ENCODE results near the gene AFMID. TPM values are rescaled to one million over a fixed set of nuclear protein-coding genes. Genes with fewer than 3 reads are reported as not detected.

Gene AFMID
- polyA plus RNA-seq, 3 donors = 17.2 to 33.7 (median 21.7) TPM

DNA sequence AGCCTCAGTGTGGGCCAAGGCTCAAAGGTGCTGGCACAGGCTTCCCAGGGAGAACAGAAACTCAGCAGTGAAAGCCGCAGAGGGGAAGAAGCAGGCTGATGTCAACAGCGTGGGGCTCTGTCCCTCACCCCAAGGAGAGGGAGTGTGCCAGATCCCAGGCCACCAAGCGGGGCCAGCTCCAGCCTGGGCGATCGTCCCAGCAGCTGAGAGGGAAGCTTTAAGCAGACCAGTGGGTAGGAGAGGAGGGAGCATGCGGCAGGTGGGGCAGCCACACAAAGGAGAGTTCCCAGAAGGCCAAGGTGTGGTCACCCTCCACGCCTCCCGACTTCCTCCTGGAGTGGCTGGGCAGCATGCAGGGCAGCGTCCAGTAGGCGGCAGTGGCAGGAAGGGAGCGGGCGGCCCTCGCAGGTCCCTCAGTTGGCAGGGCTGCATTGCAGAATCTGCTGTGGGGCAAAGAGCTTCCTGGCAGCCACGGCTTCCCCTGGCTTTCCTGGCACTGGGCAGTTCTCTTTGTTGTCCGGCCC, 12.8 kb upstream of the AFMID start:
- H3K27ac ChIP-seq (ENCODE audit: low read depth, low read length) = no peak overlapping the region
- 18 to 37% (median 20%) methylated on average over 15 of the region's 15 CpGs for WGBS, 3 donors

DNA sequence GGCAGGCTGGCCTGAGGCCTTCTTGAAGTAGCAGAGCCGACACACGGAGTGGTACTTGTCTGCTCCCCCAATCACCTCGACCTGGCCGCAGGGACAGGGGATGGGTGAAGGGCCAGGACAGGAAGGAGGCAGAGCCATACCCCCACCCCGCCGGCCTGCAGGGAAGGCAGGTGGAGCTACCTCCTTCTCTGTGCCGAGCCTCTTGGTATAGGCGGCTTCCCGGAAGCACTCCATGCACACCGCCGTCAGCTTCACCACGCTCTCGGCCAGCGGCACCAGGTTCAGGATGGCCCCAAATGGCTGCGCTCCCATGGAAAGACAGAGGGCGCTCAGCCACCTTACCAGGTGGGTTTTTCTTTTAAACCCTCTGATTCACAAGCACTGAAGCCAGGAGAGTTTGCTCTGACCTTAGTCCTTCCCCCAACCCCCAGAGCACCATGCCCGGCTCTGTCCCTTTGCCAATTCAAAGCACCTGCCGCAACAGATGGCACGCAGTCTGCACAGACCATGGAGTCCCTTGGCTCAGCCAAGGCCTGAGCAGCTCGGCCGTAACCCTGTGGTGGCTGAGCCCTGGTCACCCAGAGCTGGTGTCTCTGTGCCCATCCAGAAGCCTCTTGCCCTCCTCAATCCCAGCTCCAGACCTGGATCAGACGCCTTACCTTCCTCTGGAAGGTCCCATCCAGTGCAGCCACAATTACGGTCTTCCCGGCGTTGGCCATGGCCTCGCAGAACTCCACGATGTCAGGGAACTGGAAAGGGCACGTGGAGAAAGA, 12.1 kb upstream of the AFMID start:
- WGBS, 3 donors = 38 to 73% (median 67%) methylated on average over 28 of the region's 28 CpGs
- H3K27ac ChIP-seq (ENCODE audit: low read depth, low read length) = no peak overlapping the region

- no peak overlapping the region for H3K27ac ChIP-seq (ENCODE audit: low read depth, low read length)
- WGBS, 3 donors = 54 to 69% (median 66%) methylated on average over 14 of the region's 14 CpGs
These were observed 11.6 kb upstream of the AFMID start for GRCh38 chr17:78175643-78175981.

GRCh38 chr17:78176548-78177025, 10.6 kb upstream of the AFMID start:
- WGBS, 3 donors = 19 to 26% (median 19%) methylated on average over 14 of the region's 14 CpGs
- H3K27ac ChIP-seq (ENCODE audit: low read depth, low read length) = no peak overlapping the region

DNA sequence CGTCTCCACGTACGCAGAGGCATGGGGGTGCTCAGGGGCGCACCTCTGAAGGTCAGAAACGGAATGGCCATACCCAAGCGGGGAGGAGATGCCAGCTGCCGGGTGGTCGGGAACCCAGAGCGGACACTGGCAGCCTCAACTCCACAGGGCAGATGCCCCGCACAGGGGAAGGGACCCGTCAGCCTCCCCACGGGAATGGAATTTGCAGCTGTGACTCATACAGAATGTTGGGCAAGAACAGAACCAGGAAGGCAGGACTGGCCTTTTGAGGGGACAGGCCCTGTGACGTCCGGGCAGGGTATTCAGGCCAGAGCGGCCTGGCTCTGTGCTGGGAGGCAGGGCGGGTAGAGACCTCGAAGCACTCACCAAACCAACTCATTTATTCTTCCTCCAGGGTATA, 7.8 kb upstream of the AFMID start:
- no peak overlapping the region for H3K27ac ChIP-seq (ENCODE audit: low read depth, low read length)
- WGBS, 3 donors = 86 to 91% (median 89%) methylated on average over 17 of the region's 17 CpGs

DNA sequence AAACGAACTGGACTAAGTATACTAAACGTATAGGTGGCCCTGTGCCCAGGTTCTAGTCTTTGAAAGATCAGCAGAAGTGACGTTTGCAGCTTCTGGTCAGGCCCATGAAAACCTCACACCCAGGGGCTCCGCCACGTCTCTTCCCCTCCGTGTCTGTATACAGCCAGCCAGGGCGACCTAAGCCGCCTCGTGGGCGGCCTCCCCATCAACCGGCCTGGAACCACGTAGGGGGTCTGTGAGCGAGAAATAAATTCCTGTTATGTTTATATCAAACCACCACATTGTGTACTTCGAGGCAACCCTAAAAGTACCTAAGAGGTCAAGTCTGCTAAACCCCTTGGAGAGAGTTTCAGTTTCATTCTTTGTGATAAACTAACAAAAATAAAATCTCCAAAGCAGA, 7.1 kb upstream of the AFMID start:
- 66 to 83% (median 69%) methylated on average over 14 of the region's 14 CpGs for WGBS, 3 donors
- no peak overlapping the region for H3K27ac ChIP-seq (ENCODE audit: low read depth, low read length)

DNA sequence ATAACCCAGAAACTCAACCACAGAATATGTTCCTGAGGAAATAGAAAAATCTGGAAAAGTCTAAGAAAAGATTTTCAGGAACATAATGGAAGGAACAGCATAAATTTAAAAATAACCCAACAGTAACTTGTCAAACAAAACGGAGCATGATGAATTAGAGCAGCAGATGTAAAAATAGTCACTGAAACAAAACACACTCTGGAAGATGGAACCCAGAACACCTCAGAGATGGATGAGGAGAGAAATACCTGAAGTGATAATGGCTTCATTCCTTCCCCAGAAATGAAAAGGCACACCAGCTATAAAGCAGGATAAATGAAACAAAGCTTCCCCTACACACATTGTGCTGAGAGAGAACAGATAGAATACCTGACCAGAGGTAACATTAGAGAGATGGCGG, 6.7 kb upstream of the AFMID start:
- WGBS, 3 donors = 78 to 88% (median 79%) methylated on average over 2 of the region's 2 CpGs

GRCh38 chr17:78182504-78182903, 4.7 kb upstream of the AFMID start:
- WGBS, 3 donors = 37 to 97% (median 97%) methylated on average over 13 of the region's 13 CpGs

More for the DNA sequence above, 6.7 kb upstream of the AFMID start:
- H3K27ac ChIP-seq (ENCODE audit: low read depth, low read length) = no peak overlapping the region

DNA sequence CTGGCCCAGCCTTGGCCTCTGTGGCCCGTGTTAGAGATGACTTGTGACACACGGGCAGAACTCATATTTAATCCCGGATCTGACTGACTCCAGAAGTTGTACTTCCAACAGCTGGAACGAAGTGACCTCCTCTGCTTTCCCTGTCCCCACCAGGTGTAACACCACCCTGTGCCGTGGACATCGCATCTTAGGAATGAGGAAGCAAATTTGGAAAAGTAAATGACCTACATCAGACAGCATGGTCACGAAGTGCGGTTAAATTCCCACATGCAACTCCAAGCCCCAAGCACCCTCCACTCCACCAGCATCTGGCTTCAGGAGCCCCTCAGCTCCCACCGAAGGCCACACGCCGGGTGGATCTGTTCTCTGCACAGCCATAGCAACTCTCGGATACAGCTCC, 3.2 kb upstream of the AFMID start:
- WGBS, 3 donors = 73 to 94% (median 91%) methylated on average over 12 of the region's 12 CpGs
- no peak overlapping the region for H3K27ac ChIP-seq (ENCODE audit: low read depth, low read length)

More at GRCh38 chr17:78182504-78182903, 4.7 kb upstream of the AFMID start:
- no peak overlapping the region for H3K27ac ChIP-seq (ENCODE audit: low read depth, low read length)

- H3K27ac ChIP-seq (ENCODE audit: low read depth, low read length) = no peak overlapping the region
- 28 to 84% (median 77%) methylated on average over 10 of the region's 10 CpGs for WGBS, 3 donors
These were observed 2.8 kb upstream of the AFMID start for GRCh38 chr17:78184351-78184750.

- H3K27ac ChIP-seq (ENCODE audit: low read depth, low read length) = no peak overlapping the region
These were observed 2.3 kb upstream of the AFMID start for GRCh38 chr17:78184868-78185267.

GRCh38 chr17:78185981-78186691, 1.0 kb upstream of the AFMID start:
- H3K27ac ChIP-seq (ENCODE audit: low read depth, low read length) = no peak overlapping the region
- WGBS, 3 donors = 56 to 72% (median 57%) methylated on average over 9 to 10 of the region's 10 CpGs

More at GRCh38 chr17:78184868-78185267, 2.3 kb upstream of the AFMID start:
- WGBS, 3 donors = 45 to 84% (median 77%) methylated on average over 9 of the region's 9 CpGs

GRCh38 chr17:78196716-78197115, 9.6 kb downstream of the AFMID start:
- no peak overlapping the region for H3K27ac ChIP-seq (ENCODE audit: low read depth, low read length)

GRCh38 chr17:78197147-78197832, 10.1 kb downstream of the AFMID start:
- H3K27ac ChIP-seq (ENCODE audit: low read depth, low read length) = no peak overlapping the region
- WGBS, 3 donors = 51 to 83% (median 82%) methylated on average over 9 of the region's 9 CpGs

More at GRCh38 chr17:78196716-78197115, 9.6 kb downstream of the AFMID start:
- 71 to 85% (median 76%) methylated on average over 5 of the region's 5 CpGs for WGBS, 3 donors

DNA sequence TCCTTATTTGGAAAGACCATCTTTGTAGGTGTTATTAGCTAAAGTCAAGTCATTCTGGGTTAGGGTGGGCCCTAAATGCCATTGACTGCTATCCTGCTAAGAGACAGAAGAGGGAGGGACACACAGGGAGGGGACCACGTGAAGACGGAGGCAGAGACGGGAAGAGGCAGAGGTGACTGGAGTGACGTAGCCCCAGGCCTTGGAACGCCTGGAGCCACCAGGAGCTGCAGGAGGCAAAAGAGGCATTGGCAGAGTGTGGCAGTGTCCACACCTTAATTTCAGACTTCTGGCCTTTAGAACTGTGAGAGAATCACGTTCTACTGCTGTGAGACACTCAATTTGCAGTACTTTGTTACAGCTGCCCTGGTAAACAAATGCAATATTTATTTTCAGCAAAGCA, 13.3 kb downstream of the AFMID start:
- no peak overlapping the region for H3K27ac ChIP-seq (ENCODE audit: low read depth, low read length)
- 85 to 95% (median 93%) methylated on average over 6 of the region's 6 CpGs for WGBS, 3 donors

DNA sequence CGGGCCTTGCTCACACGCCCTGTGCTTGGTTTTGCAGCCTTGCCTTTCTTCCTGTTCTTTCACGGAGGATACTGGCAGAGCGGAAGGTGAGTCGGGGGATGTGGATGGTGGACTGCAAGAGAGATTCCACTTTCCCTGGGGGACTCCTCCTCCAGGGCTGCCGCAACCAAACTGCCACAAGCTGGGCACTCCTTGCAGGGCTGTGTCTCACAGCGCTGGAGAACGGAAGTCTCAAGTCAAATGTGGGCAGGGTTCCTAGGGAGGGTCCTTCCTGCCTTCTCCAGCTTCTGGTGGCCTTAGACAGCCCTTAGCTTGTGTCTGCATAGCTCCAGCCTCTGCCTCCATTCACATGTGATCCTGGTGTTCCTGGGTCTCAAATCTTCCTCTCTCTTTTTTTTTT, 15.5 kb downstream of the AFMID start:
- WGBS, 3 donors = 80 to 92% (median 88%) methylated on average over 8 of the region's 8 CpGs
- no peak overlapping the region for H3K27ac ChIP-seq (ENCODE audit: low read depth, low read length)

DNA sequence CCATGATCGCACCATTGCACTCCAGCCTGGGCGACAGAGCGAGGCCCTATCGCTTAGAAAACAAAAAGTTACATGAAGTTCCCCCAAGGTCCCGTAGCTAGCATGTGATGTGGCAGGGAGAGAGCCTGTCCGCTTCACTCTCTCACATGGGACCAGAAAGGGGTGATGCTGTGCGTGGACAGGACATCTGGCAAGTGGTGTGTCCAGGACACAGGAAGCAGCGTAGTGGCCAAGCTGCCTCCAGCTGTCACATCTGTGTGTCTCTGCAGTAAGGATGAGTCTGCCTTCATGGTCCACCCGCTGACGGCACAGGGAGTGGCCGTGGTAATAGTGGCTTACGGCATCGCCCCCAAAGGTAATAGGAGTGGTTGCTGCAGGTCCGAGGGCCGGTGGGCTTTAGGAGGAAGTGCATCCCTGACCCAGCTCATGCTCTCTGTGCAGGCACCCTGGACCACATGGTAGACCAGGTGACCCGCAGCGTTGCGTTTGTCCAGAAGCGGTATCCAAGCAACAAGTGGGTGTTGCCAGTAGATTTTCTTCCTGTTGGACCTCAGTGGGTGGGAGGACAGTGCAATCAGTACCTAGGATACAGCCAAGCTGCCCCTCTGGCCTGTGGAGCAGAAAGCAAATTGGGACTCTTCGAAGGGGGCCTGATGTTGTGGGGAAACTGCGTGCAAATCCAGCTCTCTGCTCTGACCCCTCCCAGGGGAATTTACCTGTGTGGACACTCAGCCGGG, 17.4 kb downstream of the AFMID start:
- 90 to 93% (median 93%) methylated on average over 22 of the region's 22 CpGs for WGBS, 3 donors
- H3K27ac ChIP-seq (ENCODE audit: low read depth, low read length) = no peak overlapping the region

- 87 to 91% (median 88%) methylated on average over 16 to 17 of the region's 17 CpGs for WGBS, 3 donors
- no peak overlapping the region for H3K27ac ChIP-seq (ENCODE audit: low read depth, low read length)
These were observed 18.1 kb downstream of the AFMID start for GRCh38 chr17:78205124-78205775.

Data from adipose tissue (tissue), 3 donors.